ENCODE results near the gene CENPO. TPM values are rescaled to one million over a fixed set of nuclear protein-coding genes. Genes with fewer than 3 reads are reported as not detected.

CENPO gene
- total and polyA plus RNA-seq, 5 donors from 2014 or later = 1.2 to 9.2 (median 3.6) TPM

GRCh38 chr2:24825883-24826772 is 32.9 kb downstream of the CENPO start:
- Mint-ChIP-seq H3K9me3 (no peaks in the 10 kb centered on the region), H3K4me3 (peak overlapping the region in 2 of 4 donors; percentile 43 to 77), H3K27me3 (no peaks in the 10 kb centered on the region), H3K36me3 (peaks cover 7% of the 10 kb centered on the region), H3K4me1 (peaks cover 9 to 25% (median 17%) of the 10 kb centered on the region in 4 donors), H3K27ac (peak overlapping the region in 2 of 3 donors; percentile 65 to 73)
- H3K36me3 ChIP-seq (ENCODE audit: control insufficient read depth, insufficient read depth, low read length) = peaks cover 13% of the 10 kb centered on the region
- H3K4me3 ChIP-seq (ENCODE audit: low read depth, low read length) = peak overlapping the region; percentile 38
- H3K9me3 ChIP-seq (ENCODE audit: control insufficient read depth in 2 of 2, low read length in 2 of 2) = no peaks in the 10 kb centered on the region
- H3K27ac ChIP-seq (ENCODE audit: insufficient read depth, low read length, poor library complexity, severe bottlenecking) = peak overlapping the region; percentile 64
- no peaks in the 10 kb centered on the region for H3K27me3 ChIP-seq (ENCODE audit: control insufficient read depth, insufficient read depth, low read length)
- DNase-seq (peak in 2 of 3 donors; percentile 16 to 37), ATAC-seq (ENCODE audit: low read depth in 2 of 2) (no peak)
- H3K4me1 ChIP-seq (ENCODE audit: control insufficient read depth, insufficient read depth, low read length, poor library complexity, severe bottlenecking) = peaks cover 22% of the 10 kb centered on the region

- ATAC-seq (ENCODE audit: low read depth in 2 of 2) (no peak), DNase-seq (peak in 1 of 3 donors; percentile 2)
- Mint-ChIP-seq H3K27me3 (no peaks in the 10 kb centered on the region), H3K27ac (peak overlapping the region in 1 of 3 donors; percentile 73), H3K4me3 (no peak overlapping the region), H3K36me3 (peaks cover under 1% of the 10 kb centered on the region), H3K4me1 (peaks cover 9 to 25% (median 17%) of the 10 kb centered on the region in 4 donors), H3K9me3 (no peaks in the 10 kb centered on the region)
- peaks cover 22% of the 10 kb centered on the region for H3K4me1 ChIP-seq (ENCODE audit: control insufficient read depth, insufficient read depth, low read length, poor library complexity, severe bottlenecking)
- peak overlapping the region; percentile 38 for H3K4me3 ChIP-seq (ENCODE audit: low read depth, low read length)
- H3K36me3 ChIP-seq (ENCODE audit: control insufficient read depth, insufficient read depth, low read length) = peaks cover 7% of the 10 kb centered on the region
- H3K9me3 ChIP-seq (ENCODE audit: control insufficient read depth in 2 of 2, low read length in 2 of 2) = no peaks in the 10 kb centered on the region
- peak overlapping the region; percentile 49 for H3K27ac ChIP-seq (ENCODE audit: insufficient read depth, low read length, poor library complexity, severe bottlenecking)
- no peaks in the 10 kb centered on the region for H3K27me3 ChIP-seq (ENCODE audit: control insufficient read depth, insufficient read depth, low read length)
Observed at GRCh38 chr2:24826773-24827145, 33.5 kb downstream of the CENPO start.

- H3K27me3 Mint-ChIP-seq = no peaks in the 10 kb centered on the region
- DNase-seq (peak; percentile 59 to 86 (median 78)), ATAC-seq (ENCODE audit: low read depth in 2 of 2) (peak; percentile 81 to 88)
- Histone ChIP-seq H3K36me3 (ENCODE audit: control insufficient read depth, insufficient read depth, low read length) (peaks cover 4% of the 10 kb centered on the region), H3K4me3 (ENCODE audit: low read depth, low read length) (no peak overlapping the region), H3K27ac (ENCODE audit: insufficient read depth, low read length, poor library complexity, severe bottlenecking) (peak overlapping the region; percentile 49), H3K4me1 (ENCODE audit: control insufficient read depth, insufficient read depth, low read length, poor library complexity, severe bottlenecking) (peaks cover 22% of the 10 kb centered on the region), H3K9me3 (ENCODE audit: control insufficient read depth in 2 of 2, low read length in 2 of 2) (no peaks in the 10 kb centered on the region), H3K27me3 (ENCODE audit: control insufficient read depth, insufficient read depth, low read length) (no peaks in the 10 kb centered on the region)
- peak overlapping the region; percentile 59 to 79 (median 73) for H3K27ac Mint-ChIP-seq
- peaks cover 3% of the 10 kb centered on the region for H3K36me3 Mint-ChIP-seq
- peaks cover 9 to 25% (median 17%) of the 10 kb centered on the region in 4 donors for H3K4me1 Mint-ChIP-seq
- no peak overlapping the region for H3K4me3 Mint-ChIP-seq
- H3K9me3 Mint-ChIP-seq = no peaks in the 10 kb centered on the region
Observed at GRCh38 chr2:24827321-24828237, 34.4 kb downstream of the CENPO start.

- Mint-ChIP-seq H3K27ac (peak overlapping the region in 1 of 3 donors; percentile 44), H3K9me3 (no peaks in the 10 kb centered on the region), H3K36me3 (peaks cover 8% of the 10 kb centered on the region), H3K4me1 (peaks cover 9 to 25% (median 17%) of the 10 kb centered on the region in 4 donors), H3K27me3 (no peaks in the 10 kb centered on the region), H3K4me3 (no peak overlapping the region)
- DNase-seq (no peak), ATAC-seq (ENCODE audit: low read depth in 2 of 2) (no peak)
- H3K9me3 ChIP-seq (ENCODE audit: control insufficient read depth in 2 of 2, low read length in 2 of 2) = no peaks in the 10 kb centered on the region
- peaks cover 4% of the 10 kb centered on the region for H3K36me3 ChIP-seq (ENCODE audit: control insufficient read depth, insufficient read depth, low read length)
- no peak overlapping the region for H3K4me3 ChIP-seq (ENCODE audit: low read depth, low read length)
- H3K27ac ChIP-seq (ENCODE audit: insufficient read depth, low read length, poor library complexity, severe bottlenecking) = no peak overlapping the region
- H3K27me3 ChIP-seq (ENCODE audit: control insufficient read depth, insufficient read depth, low read length) = no peaks in the 10 kb centered on the region
- peaks cover 22% of the 10 kb centered on the region for H3K4me1 ChIP-seq (ENCODE audit: control insufficient read depth, insufficient read depth, low read length, poor library complexity, severe bottlenecking)
Observed at GRCh38 chr2:24828238-24828996, 35.2 kb downstream of the CENPO start.

- H3K4me3 ChIP-seq (ENCODE audit: low read depth, low read length) = no peak overlapping the region
- no peaks in the 10 kb centered on the region for H3K27me3 ChIP-seq (ENCODE audit: control insufficient read depth, insufficient read depth, low read length)
- Mint-ChIP-seq H3K4me1 (peaks cover 9 to 25% (median 17%) of the 10 kb centered on the region in 4 donors), H3K9me3 (no peaks in the 10 kb centered on the region), H3K36me3 (peaks cover 14% of the 10 kb centered on the region), H3K27ac (no peak overlapping the region), H3K4me3 (no peak overlapping the region), H3K27me3 (no peaks in the 10 kb centered on the region)
- H3K27ac ChIP-seq (ENCODE audit: insufficient read depth, low read length, poor library complexity, severe bottlenecking) = no peak overlapping the region
- DNase-seq (no peak), ATAC-seq (ENCODE audit: low read depth in 2 of 2) (no peak)
- H3K36me3 ChIP-seq (ENCODE audit: control insufficient read depth, insufficient read depth, low read length) = peaks cover 4% of the 10 kb centered on the region
- no peaks in the 10 kb centered on the region for H3K9me3 ChIP-seq (ENCODE audit: control insufficient read depth in 2 of 2, low read length in 2 of 2)
- H3K4me1 ChIP-seq (ENCODE audit: control insufficient read depth, insufficient read depth, low read length, poor library complexity, severe bottlenecking) = peaks cover 22% of the 10 kb centered on the region
Observed at GRCh38 chr2:24830351-24830750, 37.1 kb downstream of the CENPO start.

- Histone ChIP-seq H3K27me3 (ENCODE audit: control insufficient read depth, insufficient read depth, low read length) (no peaks in the 10 kb centered on the region), H3K4me3 (ENCODE audit: low read depth, low read length) (no peak overlapping the region), H3K4me1 (ENCODE audit: control insufficient read depth, insufficient read depth, low read length, poor library complexity, severe bottlenecking) (peaks cover 21% of the 10 kb centered on the region), H3K9me3 (ENCODE audit: control insufficient read depth in 2 of 2, low read length in 2 of 2) (no peaks in the 10 kb centered on the region), H3K36me3 (ENCODE audit: control insufficient read depth, insufficient read depth, low read length) (peaks cover 4% of the 10 kb centered on the region), H3K27ac (ENCODE audit: insufficient read depth, low read length, poor library complexity, severe bottlenecking) (no peak overlapping the region)
- no peaks in the 10 kb centered on the region for H3K27me3 Mint-ChIP-seq
- H3K4me3 Mint-ChIP-seq = no peak overlapping the region
- peaks cover 9 to 21% (median 15%) of the 10 kb centered on the region in 4 donors for H3K4me1 Mint-ChIP-seq
- DNase-seq (no peak), ATAC-seq (ENCODE audit: low read depth in 2 of 2) (no peak)
- H3K36me3 Mint-ChIP-seq = peaks cover 16% of the 10 kb centered on the region
- no peak overlapping the region for H3K27ac Mint-ChIP-seq
- no peaks in the 10 kb centered on the region for H3K9me3 Mint-ChIP-seq
Observed at GRCh38 chr2:24830786-24831185, 37.6 kb downstream of the CENPO start.
